GM20431 (cell line): ENCODE results near the gene TCAF1.
"Not testable (repeated sequence)": the region's sequence is repeated elsewhere in the genome, so short reads cannot be mapped to it uniquely, and the experiment has no call there.

ENCODE experiments used
- in situ Hi-C: fragments of 300-500 bp; cut with MseI, MboI; formaldehyde crosslinking; loops from one replicate; pipeline ENCODE4 v1.15.0; 2020; ENCODE audit warnings: low sequenced_read_pairs; ENCODE audit not compliant: unreplicated experiment

TCAF1 gene

GRCh38 chr7:143905509-143905908 lies 3.5 kb upstream of the TCAF1 start:
- in situ Hi-C loops, result no loop called here

GRCh38 chr7:143902332-143902899 lies 440 bp upstream of the TCAF1 start:
- in situ Hi-C loops, result no loop called here

GRCh38 chr7:143901332-143901667 lies 676 bp downstream of the TCAF1 start:
- in situ Hi-C loops, result no loop called here

- in situ Hi-C loops, result no loop called here
These were observed 1.7 kb downstream of the TCAF1 start for GRCh38 chr7:143900230-143900766.

GRCh38 chr7:143898810-143899209 lies 3.2 kb downstream of the TCAF1 start:
- in situ Hi-C loops, result no loop called here

- in situ Hi-C loops, result no loop called here
These were observed 5.3 kb downstream of the TCAF1 start for GRCh38 chr7:143896667-143897066.

GRCh38 chr7:143892527-143893300 lies 9.3 kb downstream of the TCAF1 start:
- in situ Hi-C loops, result no loop called here

GRCh38 chr7:143891457-143891856 lies 10.5 kb downstream of the TCAF1 start:
- in situ Hi-C loops, result no loop called here

- in situ Hi-C loops, result no loop called here
These were observed 11.4 kb downstream of the TCAF1 start for GRCh38 chr7:143890558-143890957.

GRCh38 chr7:143889068-143889467 lies 12.9 kb downstream of the TCAF1 start:
- in situ Hi-C loops, result no loop called here

GRCh38 chr7:143886826-143887477 lies 15.0 kb downstream of the TCAF1 start:
- in situ Hi-C loops, result no loop called here

- in situ Hi-C loops, result no loop called here
These were observed 16.0 kb downstream of the TCAF1 start for GRCh38 chr7:143885951-143886350.

GRCh38 chr7:143884969-143885559 lies 16.9 kb downstream of the TCAF1 start:
- in situ Hi-C loops, result no loop called here

GRCh38 chr7:143884241-143884968 lies 17.6 kb downstream of the TCAF1 start:
- in situ Hi-C loops, result no loop called here

- in situ Hi-C loops, result no loop called here
These were observed 19.3 kb downstream of the TCAF1 start for GRCh38 chr7:143882604-143883078.

- in situ Hi-C loops, result no loop called here
These were observed 19.9 kb downstream of the TCAF1 start for GRCh38 chr7:143882020-143882603.

GRCh38 chr7:143878884-143879283 lies 23.1 kb downstream of the TCAF1 start:
- in situ Hi-C loops, result no loop called here

- in situ Hi-C loops, result no loop called here
These were observed 24.9 kb downstream of the TCAF1 start for GRCh38 chr7:143877098-143877497.

GRCh38 chr7:143876218-143876617 lies 25.8 kb downstream of the TCAF1 start:
- in situ Hi-C loops, result no loop called here

- in situ Hi-C loops, result not testable (repeated sequence)
These were observed 28.7 kb downstream of the TCAF1 start for GRCh38 chr7:143873242-143873641.
